Amniotic epithelial cell (primary cell): ENCODE data around the gene ATP5F1A.

Experiments used
- DNase-seq: peaks from one replicate; pipeline ENCODE4 v3.0.0-alpha.2; 2010; ENCODE audit warnings: low read depth

The ATP5F1A gene

GRCh38 chr18:46073474-46074331 is 24.4 kb downstream of the ATP5F1A start:
- peak; percentile 65 for DNase-seq

GRCh38 chr18:46072959-46073358 is 25.1 kb downstream of the ATP5F1A start:
- no peak for DNase-seq

GRCh38 chr18:46072376-46072867 is 25.7 kb downstream of the ATP5F1A start:
- no peak for DNase-seq

GRCh38 chr18:46071653-46072375 is 26.3 kb downstream of the ATP5F1A start, which contains the start of gene PSTPIP2:
Gene PSTPIP2 (minus strand): TSS chr18:46072260. CDS start chr18:46072188, 72 bp downstream.
- DNase-seq, result peak; percentile 61

- DNase-seq, result no peak
Observed at GRCh38 chr18:46070815-46071652, 27.1 kb downstream of the ATP5F1A start.

- no peak for DNase-seq
Observed at GRCh38 chr18:46070232-46070631, 27.9 kb downstream of the ATP5F1A start.

- DNase-seq, result no peak
Observed at GRCh38 chr18:46069524-46069923, 28.6 kb downstream of the ATP5F1A start.

- DNase-seq, result no peak
Observed at GRCh38 chr18:46068763-46069162, 29.3 kb downstream of the ATP5F1A start.

GRCh38 chr18:46067438-46068007 is 30.6 kb downstream of the ATP5F1A start:
- DNase-seq, result peak; percentile 46

- no peak for DNase-seq
Observed at GRCh38 chr18:46062781-46063180, 35.3 kb downstream of the ATP5F1A start.

- no peak for DNase-seq
Observed at GRCh38 chr18:46061796-46062195, 36.3 kb downstream of the ATP5F1A start.

- no peak for DNase-seq
Observed at GRCh38 chr18:46061387-46061786, 36.7 kb downstream of the ATP5F1A start.

GRCh38 chr18:46060359-46060841 is 37.7 kb downstream of the ATP5F1A start:
- no peak for DNase-seq

- no peak for DNase-seq
Observed at GRCh38 chr18:46055838-46056230, 42.3 kb downstream of the ATP5F1A start.

GRCh38 chr18:46054956-46055837 is 42.9 kb downstream of the ATP5F1A start:
- no peak for DNase-seq

- no peak for DNase-seq
Observed at GRCh38 chr18:46053368-46054095, 44.6 kb downstream of the ATP5F1A start.

GRCh38 chr18:46051731-46052461 is 46.2 kb downstream of the ATP5F1A start:
- peak; percentile 95 for DNase-seq

- no peak for DNase-seq
Observed at GRCh38 chr18:46050268-46050667, 47.8 kb downstream of the ATP5F1A start.

- no peak for DNase-seq
Observed at GRCh38 chr18:46048641-46049040, 49.5 kb downstream of the ATP5F1A start.
